DOHH2 (cell line): ENCODE results near the gene SH3BGRL.

Experiments used
- H3F3A ChIP-seq: fragments of 200-600 bp; sonication (generic), shearing (Covaris generic); 2 replicates; pipeline ENCODE4 v1.6.0; 2016; ENCODE audit warnings: antibody characterized with exemption, mild to moderate bottlenecking; ENCODE audit not compliant: control insufficient read depth, insufficient read depth
- H3K27ac ChIP-seq: fragments of 200-600 bp; sonication (generic); 2 replicates; pipeline ENCODE4 v1.5.1; 2014; ENCODE audit warnings: low read depth, mild to moderate bottlenecking, low read length, moderate library complexity
- H3K27me3 ChIP-seq: fragments of 200-600 bp; sonication (generic); 2 replicates; pipeline ENCODE4 v1.6.1; 2014; ENCODE audit warnings: mild to moderate bottlenecking, low read length, mixed read lengths; ENCODE audit not compliant: control insufficient read depth
- H3K36me3 ChIP-seq: fragments of 200-600 bp; sonication (generic); 2 replicates; pipeline ENCODE4 v1.6.1; 2014; ENCODE audit warnings: mild to moderate bottlenecking, low read length, moderate library complexity, mixed read lengths; ENCODE audit not compliant: control insufficient read depth
- H3K4me1 ChIP-seq: fragments of 200-600 bp; sonication (generic); 2 replicates; pipeline ENCODE4 v1.6.1; 2014; ENCODE audit warnings: mild to moderate bottlenecking, low read length, mixed read lengths; ENCODE audit not compliant: control insufficient read depth
- H3K4me2 ChIP-seq: fragments of 200-600 bp; sonication (generic); 2 replicates; pipeline ENCODE4 v1.6.0; 2014; ENCODE audit warnings: mild to moderate bottlenecking, low read length, moderate library complexity
- H3K4me3 ChIP-seq: fragments of 200-600 bp; sonication (generic); 2 replicates; pipeline ENCODE4 v1.5.1; 2014; ENCODE audit warnings: mild to moderate bottlenecking, low read length, mixed read lengths
- H3K79me2 ChIP-seq: fragments of 200-600 bp; sonication (generic); 2 replicates; pipeline ENCODE4 v1.6.1; 2014; ENCODE audit warnings: mild to moderate bottlenecking, low read length, mixed read lengths; ENCODE audit not compliant: control insufficient read depth
- H3K9me2 ChIP-seq: fragments of 200-600 bp; sonication (generic); replicated peaks from 2 replicates; pipeline ENCODE4 v1.6.1; 2014; ENCODE audit warnings: mild to moderate bottlenecking, low read length, mixed read lengths; ENCODE audit not compliant: control insufficient read depth
- H3K9me3 ChIP-seq: fragments of 200-600 bp; sonication (generic); 2 replicates; pipeline ENCODE4 v1.6.1; 2014; ENCODE audit warnings: antibody characterized with exemption, low read length, mixed read lengths; ENCODE audit not compliant: control insufficient read depth, insufficient read depth
- H4K20me1 ChIP-seq: fragments of 200-600 bp; sonication (generic); 2 replicates; pipeline ENCODE4 v1.6.0; 2014; ENCODE audit warnings: low read depth, mild to moderate bottlenecking, antibody characterized with exemption, low read length, moderate library complexity; ENCODE audit not compliant: control insufficient read depth, insufficient read depth
- CTCF ChIP-seq: fragments of 200-600 bp; sonication (generic); IDR thresholded peaks from one replicate; pipeline ENCODE4 v1.5.1; 2014; ENCODE audit warnings: antibody characterized with exemption, mild to moderate bottlenecking, low read depth, low read length; ENCODE audit not compliant: poor library complexity, severe bottlenecking
- EZH2phosphoT487 ChIP-seq: fragments of 200-600 bp; sonication (generic); IDR thresholded peaks from 2 replicates; pipeline ENCODE4 v1.6.1; 2017; ENCODE audit warnings: borderline replicate concordance, mild to moderate bottlenecking, antibody characterized with exemption, low read length, moderate library complexity, mixed read lengths

SH3BGRL gene

GRCh38 chrX:81229901-81230300 is 28.0 kb downstream of the SH3BGRL start:
- Histone ChIP-seq H3K36me3 (no peaks in the 10 kb centered on the region; the same call in 1 of the 2 replicates), H3K4me3 (no peak overlapping the region), H3K9me2 (no peaks in the 10 kb centered on the region), H3K9me3 (no peaks in the 10 kb centered on the region), H3K4me2 (no peak overlapping the region), H3K27me3 (no peaks in the 10 kb centered on the region), H3F3A (no peaks in the 10 kb centered on the region), H3K27ac (no peak overlapping the region), H4K20me1 (no peaks in the 10 kb centered on the region), H3K79me2 (peaks cover 15% of the 10 kb centered on the region), H3K4me1 (no peaks in the 10 kb centered on the region)
- TF ChIP-seq EZH2phosphoT487 (no peak), CTCF (no peak)

GRCh38 chrX:81231476-81231875 is 29.6 kb downstream of the SH3BGRL start:
- H3K4me1 ChIP-seq = no peaks in the 10 kb centered on the region

GRCh38 chrX:81232218-81232617 is 30.3 kb downstream of the SH3BGRL start:
- Histone ChIP-seq H3K4me2 (no peak overlapping the region), H3F3A (no peaks in the 10 kb centered on the region), H3K79me2 (peaks cover 15% of the 10 kb centered on the region), H3K9me2 (no peaks in the 10 kb centered on the region), H3K4me3 (no peak overlapping the region), H3K4me1 (no peaks in the 10 kb centered on the region), H3K27me3 (no peaks in the 10 kb centered on the region), H3K9me3 (no peaks in the 10 kb centered on the region), H3K27ac (no peak overlapping the region), H4K20me1 (no peaks in the 10 kb centered on the region), H3K36me3 (no peaks in the 10 kb centered on the region; the same call in 1 of the 2 replicates)
- no peak for TF ChIP-seq CTCF
- no peak for TF ChIP-seq EZH2phosphoT487

More at GRCh38 chrX:81231476-81231875, 29.6 kb downstream of the SH3BGRL start:
- no peaks in the 10 kb centered on the region for H3K9me3 ChIP-seq
- H4K20me1 ChIP-seq = no peaks in the 10 kb centered on the region
- no peak overlapping the region for H3K4me2 ChIP-seq
- H3K36me3 ChIP-seq = no peaks in the 10 kb centered on the region; the same call in 1 of the 2 replicates
- no peaks in the 10 kb centered on the region for H3F3A ChIP-seq
- H3K4me3 ChIP-seq = no peak overlapping the region
- H3K79me2 ChIP-seq = peaks cover 15% of the 10 kb centered on the region
- no peaks in the 10 kb centered on the region for H3K9me2 ChIP-seq
- H3K27ac ChIP-seq = no peak overlapping the region
- TF ChIP-seq CTCF (no peak), EZH2phosphoT487 (no peak)
- H3K27me3 ChIP-seq = no peaks in the 10 kb centered on the region

DNA sequence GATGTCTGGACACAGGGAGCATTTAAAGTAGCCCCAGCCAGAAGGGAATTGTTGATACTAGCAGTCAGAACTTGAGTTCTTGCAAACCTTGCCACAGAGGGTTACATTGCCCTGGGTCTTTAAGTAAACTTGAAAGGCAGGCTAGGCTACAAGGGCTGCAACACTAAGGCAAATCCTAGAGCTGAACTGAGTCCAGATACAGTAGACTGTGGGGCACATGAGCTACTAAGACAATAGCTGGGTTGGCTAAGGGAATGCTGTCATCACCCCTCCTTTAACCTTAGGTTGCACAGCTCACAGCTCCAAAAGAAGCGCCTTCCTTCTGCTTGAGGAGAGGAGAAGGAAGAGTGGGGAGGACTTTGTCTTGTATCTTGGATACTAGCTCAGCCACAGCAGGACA is 35.6 kb downstream of the SH3BGRL start:
- Histone ChIP-seq H3K27ac (no peak overlapping the region), H3F3A (no peaks in the 10 kb centered on the region), H3K4me1 (no peaks in the 10 kb centered on the region), H3K27me3 (no peaks in the 10 kb centered on the region), H3K4me3 (no peak overlapping the region), H3K4me2 (no peak overlapping the region), H3K79me2 (peaks cover 6% of the 10 kb centered on the region), H3K9me3 (peaks cover 12% of the 10 kb centered on the region; the same call in 1 of the 2 replicates), H3K36me3 (peaks cover 4% of the 10 kb centered on the region), H3K9me2 (no peaks in the 10 kb centered on the region), H4K20me1 (no peaks in the 10 kb centered on the region)
- no peak for TF ChIP-seq EZH2phosphoT487
- no peak for TF ChIP-seq CTCF
